Measurements from ENCODE around the gene DAAM1. TPM values are rescaled to one million over a fixed set of nuclear protein-coding genes. Genes with fewer than 3 reads are reported as not detected.

Gene DAAM1
- total RNA-seq, 1 donor from 2014 or later = 34.2 TPM

DNA sequence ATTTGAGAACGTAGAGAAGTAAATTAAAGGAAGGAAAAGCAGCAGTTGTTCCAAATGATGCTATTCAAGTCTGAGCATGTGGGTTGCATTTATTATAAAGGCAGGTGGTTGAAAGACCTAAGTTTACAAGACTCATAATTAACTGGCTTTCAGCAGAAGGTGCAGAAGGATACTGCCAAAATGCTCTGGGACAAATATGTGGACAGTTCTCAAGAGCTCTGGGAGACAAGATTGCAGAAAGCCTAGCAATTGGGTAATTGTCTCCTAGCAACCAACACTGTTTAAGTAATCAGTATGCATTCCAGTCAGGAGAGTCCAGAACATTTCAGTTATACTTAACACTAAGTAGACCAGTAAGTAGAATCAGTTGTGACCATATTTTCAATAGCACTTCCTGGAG is 145.2 kb downstream of the DAAM1 start:
- no peak for DNase-seq (ENCODE audit: extremely low read depth, low read depth, low spot score)

DNA sequence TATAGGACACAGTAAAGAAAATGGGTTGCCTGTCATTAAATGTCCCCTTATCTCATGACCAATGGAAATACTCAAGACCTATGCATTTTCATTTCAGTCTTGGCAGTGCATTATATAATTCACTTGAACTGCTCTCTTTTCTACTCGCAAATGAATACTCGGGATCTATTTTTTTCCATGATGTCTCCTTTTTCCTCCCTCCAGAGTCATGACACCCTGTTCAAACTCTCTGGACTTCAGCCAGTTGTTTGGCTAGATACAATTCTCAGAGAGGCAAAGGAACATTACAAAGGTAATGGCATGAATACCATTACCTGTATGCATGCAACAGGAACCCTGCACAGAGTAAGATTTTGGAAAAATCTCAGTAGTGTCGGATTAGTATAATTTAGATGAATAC is 145.8 kb downstream of the DAAM1 start:
- no peak for DNase-seq (ENCODE audit: extremely low read depth, low read depth, low spot score)

DNA sequence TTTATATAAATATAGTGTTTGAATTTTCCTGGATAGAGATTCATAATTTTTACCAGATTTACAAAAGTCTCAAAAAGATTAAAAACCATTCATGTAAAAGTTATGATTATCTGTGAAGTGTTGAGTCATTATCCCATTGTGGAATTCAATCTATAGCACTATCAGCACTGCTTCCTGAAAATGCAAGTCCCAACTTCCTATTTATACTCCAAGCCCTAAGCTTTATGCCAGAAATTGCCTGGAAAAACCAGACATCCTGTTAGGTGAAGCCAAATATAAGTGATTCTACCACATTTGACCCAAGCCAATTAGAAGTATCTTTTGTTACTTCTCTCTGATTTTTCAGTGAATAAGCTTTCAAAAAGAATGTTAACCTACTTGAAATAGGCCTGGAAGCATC is 147.6 kb downstream of the DAAM1 start:
- no peak for DNase-seq (ENCODE audit: extremely low read depth, low read depth, low spot score)

DNA sequence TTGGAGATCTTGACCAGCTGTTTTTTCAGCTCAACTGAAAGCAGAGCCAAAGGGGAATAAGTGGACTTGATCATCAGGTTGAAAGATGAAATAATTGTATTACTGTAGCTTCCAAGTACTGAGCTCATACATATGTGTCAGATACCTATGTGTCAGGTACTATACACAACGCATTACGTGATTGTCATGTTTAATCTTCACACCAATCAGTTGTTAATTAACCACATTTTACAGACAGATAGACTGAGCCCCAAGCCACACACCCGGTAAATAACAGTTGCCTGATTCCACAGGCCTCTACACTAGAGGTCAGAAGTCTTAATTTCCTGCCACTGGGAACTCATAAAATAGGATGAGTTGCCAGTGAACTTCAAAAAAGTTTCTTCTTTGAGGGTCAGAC is 148.2 kb downstream of the DAAM1 start:
- no peak for DNase-seq (ENCODE audit: extremely low read depth, low read depth, low spot score)

DNA sequence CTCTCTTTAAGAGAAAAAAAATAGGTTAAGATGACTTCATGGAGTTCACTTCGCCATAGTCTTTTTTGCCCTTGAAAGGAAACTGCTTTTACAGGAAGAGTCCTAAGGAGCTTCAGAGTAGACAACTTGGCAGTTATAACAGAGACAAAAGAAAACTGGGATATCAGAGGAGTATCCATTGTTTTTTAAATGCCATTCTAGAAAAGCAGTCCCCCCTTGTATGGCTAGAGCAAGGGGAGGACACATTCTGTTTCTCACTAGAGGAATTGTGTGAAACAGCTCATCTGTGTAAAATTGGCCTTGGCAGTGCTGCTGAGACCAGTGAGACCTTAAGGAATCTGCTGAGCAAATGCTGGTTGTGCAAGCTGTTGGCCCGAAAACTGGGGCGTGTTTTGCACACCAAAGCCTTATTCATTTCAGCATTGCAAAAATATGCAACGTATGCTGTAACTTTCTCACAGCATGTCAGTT is 148.7 kb downstream of the DAAM1 start:
- DNase-seq (ENCODE audit: extremely low read depth, low read depth, low spot score) = no peak

DNA sequence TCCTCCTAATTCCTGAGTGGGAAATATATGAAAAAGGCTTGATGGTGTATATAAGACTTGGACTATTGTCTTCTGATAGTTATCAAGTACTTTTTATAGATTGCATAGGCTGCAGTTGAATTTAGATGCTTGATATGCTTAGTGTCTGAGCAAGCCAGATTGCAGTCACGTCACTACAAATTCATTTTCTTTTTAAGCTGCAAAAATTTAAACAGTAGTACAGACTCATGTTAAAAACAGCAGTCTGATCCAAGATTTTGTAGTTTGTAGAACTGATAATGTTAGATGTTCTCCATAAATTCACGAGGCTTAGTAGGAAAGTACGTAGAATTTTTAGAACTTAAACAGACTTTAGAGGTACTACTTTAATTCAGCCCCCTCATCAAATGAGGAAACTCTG is 150.3 kb downstream of the DAAM1 start:
- DNase-seq (ENCODE audit: extremely low read depth, low read depth, low spot score) = no peak

DNA sequence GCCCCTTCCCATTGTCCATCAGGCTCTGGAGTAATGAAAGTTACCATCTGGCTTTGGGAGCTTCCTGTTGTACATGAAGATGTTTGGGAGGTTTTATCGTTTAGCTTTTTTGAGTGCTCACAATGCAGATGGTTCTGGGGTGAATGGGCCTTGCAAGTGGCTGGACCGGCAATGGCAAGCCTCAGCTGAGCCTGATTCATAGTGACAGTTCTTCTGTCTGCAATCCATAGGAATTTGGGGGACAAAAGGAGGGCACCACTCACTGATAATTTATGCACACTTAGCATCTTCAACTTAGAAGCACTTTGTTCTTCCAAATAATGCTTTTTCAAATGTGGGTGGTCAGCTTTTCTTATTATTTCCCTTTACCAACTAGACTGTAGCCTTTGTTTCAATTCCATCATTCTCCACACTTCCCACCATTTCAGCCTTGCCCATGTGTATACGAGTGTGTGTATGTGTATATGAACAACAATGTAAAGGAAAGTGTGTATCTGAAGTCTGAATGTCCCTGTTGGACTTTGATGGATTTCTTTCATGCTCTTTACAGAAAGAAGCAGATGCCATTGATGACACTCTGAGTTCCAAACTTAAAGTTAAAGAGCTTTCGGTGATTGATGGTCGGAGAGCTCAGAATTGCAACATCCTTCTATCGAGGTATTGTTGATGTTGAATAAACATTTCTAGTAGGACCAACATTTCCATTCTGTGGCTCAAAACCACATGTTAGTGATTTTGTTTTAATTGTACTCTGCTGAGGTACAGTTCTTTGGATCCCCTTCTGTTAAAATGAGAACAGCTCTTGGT is 151.3 kb downstream of the DAAM1 start:
- DNase-seq (ENCODE audit: extremely low read depth, low read depth, low spot score) = no peak

DNA sequence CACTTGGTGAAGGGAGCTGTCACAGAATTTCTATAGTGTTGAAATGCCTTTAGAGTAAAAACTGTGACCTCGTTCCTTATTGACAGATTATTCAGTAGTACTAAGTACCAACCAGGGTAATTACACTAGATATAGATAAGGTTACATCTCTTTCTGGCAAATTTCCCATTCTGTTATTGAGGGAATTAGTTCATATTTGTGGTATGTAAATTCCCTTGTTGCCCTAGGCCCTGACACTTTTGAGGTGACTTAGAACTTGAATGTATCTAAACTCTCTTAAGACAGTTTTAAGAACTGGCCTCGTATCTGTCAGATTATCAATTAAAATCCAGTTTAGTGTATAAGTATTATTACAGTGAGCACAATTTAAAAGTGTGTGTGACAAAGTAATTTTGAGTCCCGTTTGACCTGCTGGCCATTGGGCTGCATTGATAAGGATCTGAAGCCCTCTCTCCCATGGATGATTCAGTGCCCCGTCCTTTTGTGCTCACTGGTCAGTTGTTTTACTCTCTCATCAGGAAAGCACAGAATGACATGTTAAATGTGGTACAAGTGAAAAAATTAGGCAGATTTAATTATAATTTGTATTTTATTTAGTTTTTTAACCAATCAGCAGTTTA is 153.5 kb downstream of the DAAM1 start:
- no peak for DNase-seq (ENCODE audit: extremely low read depth, low read depth, low spot score)

DNA sequence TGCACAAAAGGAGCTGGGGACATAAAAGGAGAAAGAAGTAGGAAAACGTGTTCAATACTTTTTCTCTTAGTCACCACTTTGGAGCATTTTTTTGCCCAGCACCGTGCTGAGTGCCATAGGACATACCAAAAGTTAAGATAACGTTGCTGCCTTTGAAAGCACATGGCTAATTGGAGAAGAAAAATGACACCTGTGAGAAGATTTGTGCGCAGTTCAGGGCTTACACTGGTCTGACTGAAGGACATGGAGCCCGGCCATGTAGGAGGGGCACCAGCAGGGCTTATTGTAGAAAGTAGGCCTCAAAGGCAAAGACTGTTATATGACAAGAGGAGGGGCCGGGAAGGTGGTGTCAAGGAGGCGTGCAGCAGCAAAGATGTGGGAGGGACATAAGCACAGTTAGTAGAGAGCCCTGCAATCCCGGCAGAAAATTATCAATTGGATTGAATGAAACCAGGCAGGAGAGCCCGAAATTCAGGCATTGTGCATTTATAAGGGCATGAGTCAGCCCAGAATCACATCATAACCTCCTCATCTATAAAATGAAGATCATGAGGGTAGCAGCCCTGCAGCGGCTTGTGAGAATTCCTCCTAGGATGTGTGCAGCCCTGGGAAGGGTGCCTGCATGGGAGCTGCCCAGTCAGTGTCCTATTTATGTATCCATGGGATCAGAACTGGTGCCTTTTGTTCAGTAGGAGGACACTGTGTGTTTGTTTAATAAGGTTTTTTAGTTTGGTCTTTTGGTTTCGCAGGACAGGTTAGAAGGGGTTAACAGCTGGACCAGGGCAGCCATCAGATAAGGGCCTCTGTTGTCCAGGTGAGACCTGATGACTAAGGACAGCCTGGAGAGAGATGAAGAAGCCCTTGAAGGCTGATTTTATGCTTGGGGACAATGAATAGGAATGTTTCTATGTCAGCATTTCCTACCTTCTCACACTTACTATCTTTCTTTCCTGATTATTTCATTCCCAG is 154.3 kb downstream of the DAAM1 start:
- DNase-seq (ENCODE audit: extremely low read depth, low read depth, low spot score) = no peak

DNA sequence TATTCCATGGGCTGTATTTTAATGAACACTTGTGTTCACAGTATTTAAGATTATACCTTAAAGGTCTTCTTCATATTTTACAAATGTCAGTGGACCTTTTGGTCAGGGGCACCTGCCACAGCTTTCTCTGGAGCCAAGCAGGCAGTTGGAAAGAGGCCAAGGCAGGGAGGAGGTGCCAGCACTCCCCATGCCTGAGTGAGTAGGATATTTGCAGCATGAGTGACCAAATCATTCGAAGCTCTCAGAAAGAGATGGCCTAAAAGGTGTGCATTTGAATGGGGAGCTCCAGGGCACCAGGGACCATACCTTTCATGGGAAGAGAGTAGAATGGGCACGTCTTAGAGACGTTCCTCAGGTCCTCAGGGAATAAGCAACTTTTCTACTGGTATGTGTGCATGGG is 155.1 kb downstream of the DAAM1 start:
- DNase-seq (ENCODE audit: extremely low read depth, low read depth, low spot score) = no peak

DNA sequence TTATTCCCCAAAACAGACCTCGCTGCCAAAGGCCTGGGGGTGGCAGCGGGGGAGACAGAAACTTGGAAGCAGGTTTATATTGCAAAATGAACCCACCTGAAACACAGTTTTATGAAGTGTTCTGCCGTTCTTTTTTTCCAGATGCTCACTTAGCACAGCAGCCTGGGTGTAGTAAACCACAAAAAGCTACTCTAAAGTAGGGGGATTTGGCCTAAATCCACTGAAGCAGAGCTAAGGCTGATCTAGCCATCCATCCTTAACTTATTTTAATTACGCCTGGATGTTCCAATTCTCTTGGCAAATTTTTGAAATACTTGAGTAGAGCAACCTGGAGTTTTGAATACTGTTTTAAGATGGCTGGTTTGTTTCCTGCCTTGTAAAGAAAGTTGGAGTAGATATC is 155.5 kb downstream of the DAAM1 start:
- DNase-seq (ENCODE audit: extremely low read depth, low read depth, low spot score) = no peak

DNA sequence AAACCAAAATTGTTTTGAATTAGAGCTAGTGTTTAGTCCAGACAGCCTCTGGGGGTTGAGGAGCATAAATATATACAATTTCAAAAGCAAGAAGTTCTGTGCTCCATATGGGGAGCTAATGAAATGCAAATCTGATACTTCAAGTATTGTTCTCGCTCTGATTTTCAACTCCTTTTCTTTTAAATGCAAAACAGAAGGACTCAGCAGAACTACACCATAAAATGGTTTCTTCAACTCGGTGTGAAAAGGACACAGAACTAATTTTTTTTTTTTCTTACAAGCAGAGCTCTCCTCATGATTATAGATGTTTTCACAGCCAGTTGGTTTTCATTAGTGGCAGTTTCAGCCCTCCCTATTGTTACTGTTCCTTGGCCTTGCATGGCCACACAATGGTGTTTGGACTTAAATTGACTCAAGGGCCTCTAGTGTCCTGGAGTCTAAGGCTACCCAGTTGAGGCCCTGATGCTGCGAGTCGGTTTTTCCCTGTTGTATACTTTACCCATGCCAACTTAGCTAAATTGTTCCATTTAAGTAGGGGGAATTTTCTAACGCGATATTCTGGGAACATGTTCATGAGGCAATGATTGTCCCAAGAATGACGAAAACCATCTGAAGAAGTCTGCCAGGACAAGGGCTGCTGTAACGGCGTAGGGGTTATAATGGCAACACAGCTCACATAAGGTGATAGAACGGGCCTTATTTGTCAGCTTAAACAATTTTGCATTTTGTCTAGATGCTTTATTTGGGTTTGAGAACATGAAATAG is 156.4 kb downstream of the DAAM1 start:
- no peak for DNase-seq (ENCODE audit: extremely low read depth, low read depth, low spot score)

DNA sequence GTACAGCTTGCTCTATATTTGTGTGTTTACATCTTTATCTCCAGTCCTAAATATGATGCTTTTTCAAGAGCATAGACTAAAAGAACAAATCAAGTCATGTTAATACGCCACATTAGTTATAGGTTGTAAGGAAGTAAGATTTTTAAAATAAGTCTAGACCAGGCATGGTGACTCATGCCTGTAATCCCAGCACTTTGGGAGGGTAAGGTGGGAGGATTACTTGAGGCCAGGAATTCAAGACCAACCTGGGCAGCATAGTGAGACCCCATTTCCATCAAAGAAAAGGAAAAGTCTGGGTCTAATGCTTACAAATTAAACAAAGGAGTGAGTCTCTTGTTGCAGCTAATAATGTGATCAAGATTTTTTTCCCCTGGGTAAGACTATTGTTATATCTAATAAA is 157.9 kb downstream of the DAAM1 start:
- no peak for DNase-seq (ENCODE audit: extremely low read depth, low read depth, low spot score)

DNA sequence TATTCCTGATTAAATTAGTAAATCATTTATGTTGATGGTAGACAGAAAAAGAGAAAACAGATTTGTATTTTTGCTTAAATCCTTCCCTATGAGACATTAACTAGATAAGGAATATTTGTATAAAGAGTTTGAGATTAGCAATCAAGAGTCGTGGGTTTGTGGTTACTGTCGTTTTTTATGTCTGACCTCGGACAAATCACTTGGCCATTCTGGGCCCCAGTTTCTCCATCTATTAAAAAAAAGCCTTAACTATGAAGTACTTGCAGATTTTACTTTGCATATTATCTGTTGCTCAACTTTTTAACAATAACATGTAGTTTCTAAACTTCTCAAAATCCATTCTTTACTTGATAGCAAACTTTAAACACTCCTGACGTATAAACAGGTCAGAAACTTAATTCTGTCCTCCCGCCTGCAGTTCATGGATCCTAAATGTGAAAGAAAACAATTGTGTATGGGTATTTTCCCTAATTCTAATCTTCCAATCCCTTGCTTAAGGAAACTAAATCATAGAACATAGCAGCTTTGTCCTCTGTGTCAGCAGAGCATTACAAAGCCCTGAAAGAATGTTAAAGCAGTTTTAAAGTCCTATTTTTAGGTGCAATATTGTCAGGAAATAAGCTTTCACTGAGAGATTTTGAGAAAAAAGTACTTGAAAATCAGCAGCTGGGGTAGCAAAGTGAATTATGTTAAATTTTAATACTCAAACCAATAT is 158.5 kb downstream of the DAAM1 start:
- DNase-seq (ENCODE audit: extremely low read depth, low read depth, low spot score) = no peak

DNA sequence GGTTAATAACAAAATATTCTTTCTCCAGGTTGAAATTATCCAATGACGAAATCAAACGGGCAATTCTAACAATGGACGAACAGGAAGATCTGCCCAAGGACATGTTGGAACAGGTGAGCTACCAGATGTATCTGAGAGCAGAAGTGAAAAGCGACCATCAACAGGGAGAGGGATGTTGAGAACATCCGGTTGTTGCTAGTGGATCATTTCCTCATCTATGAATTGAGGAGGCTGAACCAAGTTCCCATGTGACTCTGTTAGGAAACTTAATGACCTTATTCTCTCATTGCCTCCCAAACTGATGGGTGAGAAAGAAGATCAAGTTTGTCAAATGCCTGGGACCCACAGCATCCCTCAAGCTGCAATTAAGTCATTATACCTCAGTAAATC is 159.0 kb downstream of the DAAM1 start:
- DNase-seq (ENCODE audit: extremely low read depth, low read depth, low spot score) = no peak

DNA sequence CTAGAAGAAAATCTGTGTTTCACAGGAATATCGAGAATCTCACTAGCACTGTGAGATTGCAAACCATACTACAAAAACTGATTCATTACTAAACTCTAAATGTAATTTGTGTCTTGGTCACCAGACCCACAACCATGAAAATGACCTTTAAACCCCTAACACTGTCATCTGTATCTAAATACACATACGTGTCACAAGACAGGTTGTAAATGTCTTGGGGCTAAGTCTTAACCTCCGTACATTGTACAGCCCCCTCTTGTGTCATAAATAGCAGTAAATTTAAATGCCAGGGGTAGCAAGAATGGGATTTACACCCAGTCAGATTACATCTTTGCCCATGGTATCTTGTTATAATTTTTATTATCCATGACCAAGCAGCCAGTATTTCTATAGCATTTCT is 159.4 kb downstream of the DAAM1 start:
- no peak for DNase-seq (ENCODE audit: extremely low read depth, low read depth, low spot score)

DNA sequence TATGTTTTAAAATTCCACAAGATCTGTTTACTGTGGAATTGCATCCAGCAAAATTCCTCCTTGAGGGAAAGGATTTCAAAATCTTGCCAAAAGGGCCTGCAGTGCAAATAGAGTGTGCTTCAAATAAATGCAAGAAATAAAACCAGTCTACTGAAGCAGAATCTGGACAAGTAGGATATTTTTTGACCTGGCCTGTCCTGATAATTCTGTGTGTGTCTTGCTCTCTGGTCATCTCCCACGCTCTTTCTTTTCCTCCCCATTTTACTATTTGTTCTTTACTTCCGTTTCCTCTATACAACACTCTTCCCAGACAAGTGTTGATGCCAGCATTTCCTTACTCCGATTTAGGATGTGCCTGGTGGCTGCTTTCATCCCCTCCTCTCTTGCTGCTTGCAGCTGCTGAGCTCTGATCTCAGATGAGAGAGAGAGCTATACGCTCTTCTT is 160.8 kb downstream of the DAAM1 start:
- no peak for DNase-seq (ENCODE audit: extremely low read depth, low read depth, low spot score)

DNA sequence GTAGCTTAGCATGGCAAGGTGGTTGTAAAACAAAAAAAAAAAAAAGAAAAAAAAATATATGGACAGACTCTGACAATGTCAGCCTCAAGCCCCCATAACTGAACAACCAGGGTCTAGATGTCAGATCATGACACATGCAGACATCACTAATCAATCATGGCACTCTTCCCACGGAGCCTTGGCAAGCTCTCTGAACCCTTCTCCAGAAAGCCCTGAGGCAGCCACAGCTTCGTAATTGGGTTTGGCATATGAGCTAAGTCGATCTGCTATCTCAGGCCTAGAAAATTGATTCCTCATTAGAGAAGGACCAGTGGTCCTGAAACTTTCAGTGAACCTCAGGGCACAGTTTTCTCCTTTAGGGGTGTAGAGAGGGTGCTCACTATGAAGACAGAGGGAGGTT is 164.5 kb downstream of the DAAM1 start:
- no peak for DNase-seq (ENCODE audit: extremely low read depth, low read depth, low spot score)

DNA sequence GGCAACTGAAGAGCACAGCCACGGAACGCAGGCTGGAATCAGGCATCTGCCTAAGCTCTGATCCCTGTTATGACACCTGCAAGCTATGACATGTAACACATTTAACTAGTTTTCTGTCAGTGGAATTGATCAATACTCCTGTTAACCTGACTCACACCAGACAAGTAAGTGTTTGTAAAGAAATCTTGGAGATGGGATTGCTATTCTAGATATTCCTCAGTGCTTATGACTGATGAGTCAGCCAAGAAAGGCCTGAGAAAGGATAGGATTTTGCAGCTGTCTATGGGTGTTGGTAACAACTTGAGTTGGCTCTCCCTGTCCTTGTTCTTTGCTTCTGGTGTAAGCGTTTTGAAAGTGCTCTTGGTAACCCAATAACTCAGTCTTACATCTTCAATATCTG is 166.2 kb downstream of the DAAM1 start:
- DNase-seq (ENCODE audit: extremely low read depth, low read depth, low spot score) = no peak

DNA sequence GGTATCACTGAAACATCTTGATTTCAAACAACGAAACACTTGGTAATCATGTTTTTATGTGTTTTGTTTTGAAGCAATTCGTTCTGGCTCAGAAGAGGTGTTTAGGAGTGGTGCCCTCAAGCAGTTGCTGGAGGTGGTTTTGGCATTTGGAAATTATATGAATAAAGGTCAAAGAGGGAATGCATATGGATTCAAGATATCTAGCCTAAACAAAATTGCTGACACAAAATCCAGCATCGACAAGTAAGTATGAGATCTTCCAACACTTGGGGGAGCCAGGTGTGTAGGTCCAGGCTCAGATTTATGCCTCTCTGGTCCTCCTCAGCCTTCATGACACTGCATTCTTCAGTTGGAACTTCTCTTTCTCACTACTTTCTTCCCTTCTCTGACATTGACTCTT is 166.6 kb downstream of the DAAM1 start:
- DNase-seq (ENCODE audit: extremely low read depth, low read depth, low spot score) = no peak
